GM18951 (cell line): Measurements from ENCODE around the gene GABRP.
"Not testable (repeated sequence)": the region's sequence is repeated elsewhere in the genome, so short reads cannot be mapped to it uniquely, and the experiment has no call there.

Source experiments
- POLR2A ChIP-seq: IDR thresholded peaks from 4 replicates; pipeline ENCODE4 v1.6.1; 2011; ENCODE audit warnings: mild to moderate bottlenecking; ENCODE audit not compliant: insufficient read length, insufficient read depth; ENCODE audit errors: extremely low read depth
- in situ Hi-C: fragments of 300-500 bp; cut with MboI; formaldehyde crosslinking; loops from one replicate; pipeline ENCODE4 v1.12.0; 2022; ENCODE audit warnings: low sequenced_read_pairs, mixed read lengths, inconsistent platforms; ENCODE audit not compliant: unreplicated experiment

GABRP gene

DNA sequence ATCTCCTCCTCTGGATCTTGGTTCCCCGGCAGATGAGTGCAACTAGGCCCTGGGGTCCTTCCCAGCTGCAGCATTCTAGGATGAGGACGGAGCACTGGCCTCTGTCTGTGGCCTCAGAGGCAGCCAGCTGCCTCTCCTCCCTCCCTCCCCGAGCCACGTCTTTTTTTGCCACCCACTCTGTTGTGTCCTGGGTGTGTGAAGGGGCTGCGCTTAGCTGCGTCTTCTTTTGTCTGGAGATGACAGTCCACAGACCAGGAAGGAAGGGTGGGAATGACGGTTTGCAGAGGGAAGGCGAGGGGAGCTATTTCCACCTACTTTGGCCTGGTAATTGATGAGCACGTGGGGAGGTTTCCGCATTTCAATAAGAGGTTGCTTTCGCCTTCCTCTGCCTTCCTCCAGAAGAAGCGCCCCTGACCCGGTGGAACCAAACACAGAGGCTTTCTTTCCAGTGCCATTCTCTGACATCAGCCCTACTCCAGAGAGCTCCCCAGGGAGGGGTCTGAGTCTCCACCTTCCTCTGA lies 34.5 kb upstream of the GABRP start:
- in situ Hi-C loops, result no loop called here
- TF ChIP-seq POLR2A, result no peak

DNA sequence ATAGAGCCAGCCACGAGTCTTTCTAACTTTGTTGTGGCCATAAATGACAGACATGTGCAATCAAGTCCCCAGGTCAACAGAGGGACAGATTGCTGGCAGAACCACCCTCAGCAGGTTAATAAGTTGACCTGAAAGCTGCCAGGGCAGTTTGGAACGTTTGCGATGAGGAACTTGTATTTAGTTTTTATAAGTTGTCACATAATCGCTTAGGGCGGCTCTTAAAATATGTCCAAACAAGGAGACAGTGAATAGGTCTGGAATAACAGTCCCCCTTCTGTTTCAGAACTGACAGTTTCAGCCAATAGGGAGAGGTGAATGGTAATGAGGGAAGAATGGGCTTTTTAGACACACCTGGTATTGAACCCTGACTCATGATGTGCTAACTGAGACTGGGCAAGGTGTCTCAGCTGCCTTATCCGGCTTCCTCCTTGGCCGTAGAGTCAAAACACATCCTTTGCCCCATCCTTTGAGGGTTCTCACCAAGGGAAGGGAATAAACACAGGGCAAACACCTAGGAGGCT lies 33.6 kb upstream of the GABRP start:
- in situ Hi-C loops, result no loop called here

DNA sequence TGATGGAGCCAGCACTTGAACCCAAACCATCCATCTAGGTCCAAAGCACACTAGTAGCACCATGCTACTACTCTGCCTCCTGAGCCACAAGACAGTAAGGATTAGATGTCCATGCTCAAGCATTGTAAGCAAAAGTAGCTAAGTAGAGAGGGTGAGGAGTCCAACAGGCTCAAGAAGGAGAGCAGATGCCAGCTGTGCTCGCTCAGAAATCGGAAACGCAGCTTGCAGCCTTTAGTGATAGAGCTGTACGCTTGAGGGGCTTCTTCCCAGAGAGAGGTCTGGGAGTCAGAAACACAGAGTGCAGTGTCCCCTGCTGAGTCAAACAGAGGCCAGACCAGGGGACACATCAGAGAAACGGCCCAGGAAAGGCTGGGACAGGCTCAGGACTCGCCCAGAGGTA lies 32.7 kb upstream of the GABRP start:
- in situ Hi-C loops, result no loop called here
- TF ChIP-seq POLR2A, result no peak

More for the DNA sequence above, 33.6 kb upstream of the GABRP start:
- TF ChIP-seq POLR2A, result no peak

DNA sequence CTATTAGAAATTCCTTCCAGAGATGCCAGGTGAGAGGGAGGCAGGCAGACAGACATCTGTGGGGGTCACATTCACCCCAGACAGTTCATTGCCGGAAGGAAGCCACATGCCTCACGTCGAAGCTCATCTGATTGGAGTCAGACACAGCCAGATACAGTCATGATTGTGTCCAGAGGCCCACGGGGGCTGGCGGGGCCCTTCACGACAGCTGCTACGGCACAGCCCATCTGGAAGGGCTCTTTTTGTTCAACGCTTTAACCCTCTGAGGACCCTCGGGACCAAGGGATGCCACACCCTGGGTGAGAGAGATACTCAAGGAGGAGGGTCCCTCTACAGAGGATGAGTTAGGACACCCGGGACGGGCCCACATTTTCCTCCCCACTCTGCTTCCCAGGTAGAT lies 31.9 kb upstream of the GABRP start:
- in situ Hi-C loops, result no loop called here
- TF ChIP-seq POLR2A, result no peak

DNA sequence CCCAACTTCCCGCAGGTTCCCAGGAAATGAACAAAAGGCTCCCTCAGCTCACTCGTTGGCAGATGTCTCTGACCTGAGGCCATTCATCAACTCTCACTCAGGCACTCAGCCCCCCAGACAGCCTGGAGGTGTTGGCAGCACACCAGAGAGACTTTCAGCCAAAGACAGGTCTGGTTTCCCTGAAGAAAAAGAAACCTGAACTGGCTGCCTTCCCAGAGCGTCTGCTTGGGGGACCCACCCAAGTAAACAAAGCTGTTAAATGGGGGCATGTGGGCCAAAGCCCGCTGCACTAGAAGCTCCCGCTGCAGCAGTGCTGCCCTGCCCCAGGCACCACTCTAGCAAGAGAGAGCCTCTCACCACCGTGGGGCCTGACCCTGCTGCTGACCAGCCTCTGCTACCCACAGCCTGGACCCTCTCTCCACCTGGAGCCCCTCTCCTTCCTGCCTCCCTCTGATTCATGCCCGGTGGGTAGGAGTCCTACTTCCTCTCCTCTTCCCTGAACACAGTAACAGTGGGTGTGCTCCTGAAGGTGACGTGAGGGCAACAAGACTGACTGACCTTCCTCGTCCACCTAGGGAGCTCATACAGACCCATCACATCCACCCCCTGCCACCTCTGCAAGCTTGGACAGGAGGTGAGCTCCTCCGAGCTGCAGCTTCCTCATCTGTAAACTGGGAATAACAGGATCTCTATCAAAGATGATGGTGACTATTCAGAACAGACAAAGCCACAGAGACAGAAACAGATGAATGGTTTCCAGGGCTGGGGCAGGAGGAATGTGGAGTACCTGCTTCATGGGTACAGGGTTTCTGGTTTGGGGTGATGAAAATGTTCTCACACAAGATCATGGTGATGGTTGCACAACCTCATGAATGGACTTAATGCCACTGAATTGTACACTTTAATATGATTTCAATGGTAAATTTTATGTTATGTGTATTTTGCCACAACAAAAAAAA lies 31.0 kb upstream of the GABRP start:
- in situ Hi-C loops, result no loop called here
- no peak for TF ChIP-seq POLR2A

DNA sequence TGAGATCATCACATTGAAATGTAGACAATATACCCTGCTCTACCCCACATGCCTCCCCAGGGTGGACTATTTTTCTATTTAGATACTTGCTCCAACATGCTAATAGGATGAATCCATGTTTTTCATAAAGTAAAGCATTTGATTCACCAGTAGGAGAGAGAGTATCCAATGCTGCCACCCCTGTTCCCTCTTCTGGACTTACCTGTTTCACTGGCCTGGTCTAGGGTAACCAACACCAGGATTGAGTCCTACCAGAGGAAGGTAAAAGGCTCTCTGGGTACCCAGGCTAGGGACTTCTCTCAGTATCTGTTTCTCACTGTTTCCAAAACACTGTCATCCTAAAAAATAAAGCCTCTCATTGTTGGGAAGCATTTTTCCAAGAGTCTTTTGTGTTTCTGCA lies 30.2 kb upstream of the GABRP start:
- TF ChIP-seq POLR2A, result no peak
- in situ Hi-C loops, result no loop called here

DNA sequence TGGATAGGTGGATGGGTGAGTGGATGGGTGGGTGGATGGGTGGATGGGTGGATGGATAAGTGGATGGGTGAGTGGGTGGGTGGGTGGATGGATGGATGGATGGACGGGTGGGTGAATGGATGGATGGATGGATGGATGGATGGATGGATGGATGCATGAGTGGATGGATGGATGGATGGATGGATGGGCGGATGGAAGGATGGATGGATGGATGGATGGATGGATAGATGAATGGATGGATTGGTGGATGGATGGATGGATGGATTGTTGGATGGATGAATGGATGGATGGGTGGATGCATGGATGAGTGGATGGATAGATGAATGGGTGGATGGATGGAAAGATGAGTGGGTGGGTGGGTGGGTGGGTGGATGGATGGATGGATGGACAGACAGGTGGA lies 29.0 kb upstream of the GABRP start:
- in situ Hi-C loops, result not testable (repeated sequence)

DNA sequence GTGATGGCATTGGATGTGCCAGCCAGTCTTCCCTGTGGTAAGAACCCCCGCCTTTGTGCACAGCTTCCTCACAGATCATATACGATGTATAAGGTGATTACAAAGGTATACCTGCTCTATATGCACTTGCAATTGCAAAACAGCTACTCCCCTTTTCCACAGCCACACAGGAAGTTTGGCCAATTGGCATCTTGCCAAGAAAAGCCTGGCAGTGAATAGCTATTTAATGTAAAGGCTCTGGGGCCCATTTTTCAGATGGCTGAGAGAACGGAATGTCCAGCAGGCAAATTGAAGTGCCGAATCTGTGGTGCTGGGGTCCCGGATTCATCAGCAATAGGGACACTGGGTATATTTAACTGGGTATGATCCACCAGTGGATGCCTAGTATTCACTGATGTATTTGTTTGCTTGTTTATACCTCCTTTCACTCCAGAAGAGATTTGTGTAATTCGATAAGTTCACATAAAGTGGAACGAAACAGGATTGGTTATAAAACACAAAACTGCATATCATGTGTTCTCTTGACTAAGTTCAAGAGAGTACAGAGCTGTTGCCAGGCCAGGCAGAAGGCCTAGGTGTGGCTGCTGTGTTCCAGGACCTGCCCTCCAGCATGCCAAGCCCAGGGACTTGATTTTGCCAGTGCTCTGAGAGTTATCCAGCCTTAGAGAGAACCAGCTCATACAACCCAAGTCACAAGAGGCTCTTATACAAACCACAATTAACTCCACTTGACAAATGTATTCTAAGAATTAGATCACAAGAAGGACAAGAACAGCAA lies 27.7 kb upstream of the GABRP start:
- in situ Hi-C loops, result no loop called here
- no peak for TF ChIP-seq POLR2A

DNA sequence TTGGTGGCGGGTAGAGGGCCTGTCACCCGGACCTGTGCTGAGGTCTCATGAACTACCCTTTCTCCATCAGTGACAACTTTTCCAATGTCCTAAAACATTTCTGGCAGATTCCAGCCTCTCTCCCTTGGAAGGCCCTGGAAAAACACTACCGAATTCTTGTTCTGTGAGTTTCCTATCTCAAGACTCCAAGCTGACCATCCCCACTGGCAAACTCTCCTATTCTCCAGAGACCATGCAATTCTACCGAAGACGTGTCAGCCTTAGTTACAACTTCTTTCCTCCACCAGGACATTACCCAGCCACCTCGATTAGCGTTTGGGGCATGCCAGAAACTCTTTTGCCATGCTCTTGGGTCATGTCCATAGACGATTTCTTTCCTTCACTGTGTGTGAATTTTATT lies 26.8 kb upstream of the GABRP start:
- in situ Hi-C loops, result no loop called here
- no peak for TF ChIP-seq POLR2A

DNA sequence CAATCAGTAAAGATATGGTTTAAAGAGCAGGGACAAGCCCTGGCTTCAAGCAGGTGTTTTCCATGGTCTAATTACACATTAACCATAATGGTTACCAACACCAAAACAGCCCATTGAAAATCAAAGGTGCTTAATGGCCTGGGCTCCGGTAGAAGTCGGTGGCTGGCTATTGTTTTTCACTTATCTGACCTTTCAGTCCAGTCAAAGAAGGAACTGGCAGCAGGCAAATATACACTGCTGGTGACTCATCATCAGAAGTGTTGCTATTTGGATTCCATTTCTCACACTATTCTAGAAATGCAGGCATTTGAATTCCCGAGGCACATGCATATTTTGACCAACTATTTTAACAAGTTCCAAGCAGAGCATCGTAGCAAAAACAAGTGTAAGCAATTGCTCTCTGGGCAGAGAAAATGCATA lies 26.3 kb upstream of the GABRP start:
- no peak for TF ChIP-seq POLR2A
- in situ Hi-C loops, result no loop called here

DNA sequence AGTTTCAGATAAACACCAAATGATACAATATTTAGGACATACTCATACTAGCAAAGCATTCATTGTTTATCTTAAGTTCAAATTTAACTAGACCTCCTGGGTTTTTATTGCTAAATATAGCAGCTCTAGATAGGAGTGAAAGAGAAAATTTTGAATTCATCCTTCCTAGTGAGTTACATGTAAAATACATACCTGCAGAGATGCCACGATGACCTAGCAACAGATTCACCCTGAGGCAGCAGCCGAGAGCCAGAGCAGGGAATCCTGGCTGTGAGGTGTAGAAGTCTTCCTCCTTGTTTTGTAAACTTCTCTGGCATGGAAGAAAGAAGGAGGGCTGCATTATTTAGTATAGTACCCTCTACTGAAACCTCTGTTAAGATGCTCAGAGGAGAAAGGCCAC lies 25.9 kb upstream of the GABRP start:
- in situ Hi-C loops, result no loop called here
- TF ChIP-seq POLR2A, result no peak

DNA sequence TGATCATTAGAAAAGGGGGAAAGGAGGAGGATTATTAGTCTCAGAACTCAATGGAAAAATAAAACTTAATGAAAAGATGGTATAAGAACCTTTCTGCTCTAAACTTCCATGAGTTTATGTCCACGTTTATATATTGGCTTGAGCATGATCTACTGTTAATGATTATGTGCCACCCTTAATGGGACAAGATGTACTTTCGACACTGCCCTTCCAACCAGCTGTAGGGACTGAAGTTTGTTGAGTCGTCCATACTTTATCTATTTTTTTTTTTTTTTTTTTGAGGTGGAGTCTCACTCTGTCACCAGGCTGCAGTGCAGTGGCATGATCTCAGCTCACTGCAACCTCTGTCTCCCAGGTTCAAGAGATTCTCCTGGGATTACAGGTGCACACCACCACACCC lies 25.0 kb upstream of the GABRP start:
- TF ChIP-seq POLR2A, result no peak
- in situ Hi-C loops, result no loop called here

DNA sequence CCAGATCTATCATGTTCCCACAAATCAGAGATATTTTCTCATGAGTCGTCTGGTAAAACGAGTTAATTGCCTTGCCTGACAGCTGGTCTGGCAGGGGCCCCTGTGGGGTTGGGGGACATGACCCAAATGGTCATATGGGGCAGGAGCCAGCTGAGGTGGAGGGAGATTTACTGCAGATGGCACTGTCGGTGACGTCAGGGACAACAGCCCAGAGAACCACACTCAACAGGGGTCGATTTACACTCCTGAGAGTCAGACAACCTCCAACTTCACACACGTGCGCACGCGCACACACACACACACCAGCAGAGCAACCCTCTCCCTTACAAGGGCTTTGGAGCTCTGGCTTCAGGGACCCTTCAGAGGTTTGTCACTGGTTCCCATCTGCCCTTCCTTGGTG lies 23.4 kb upstream of the GABRP start:
- no peak for TF ChIP-seq POLR2A

More for the DNA sequence above, 23.4 kb upstream of the GABRP start:
- in situ Hi-C loops, result no loop called here
